ENCODE data around the gene RPLP2.

DNA sequence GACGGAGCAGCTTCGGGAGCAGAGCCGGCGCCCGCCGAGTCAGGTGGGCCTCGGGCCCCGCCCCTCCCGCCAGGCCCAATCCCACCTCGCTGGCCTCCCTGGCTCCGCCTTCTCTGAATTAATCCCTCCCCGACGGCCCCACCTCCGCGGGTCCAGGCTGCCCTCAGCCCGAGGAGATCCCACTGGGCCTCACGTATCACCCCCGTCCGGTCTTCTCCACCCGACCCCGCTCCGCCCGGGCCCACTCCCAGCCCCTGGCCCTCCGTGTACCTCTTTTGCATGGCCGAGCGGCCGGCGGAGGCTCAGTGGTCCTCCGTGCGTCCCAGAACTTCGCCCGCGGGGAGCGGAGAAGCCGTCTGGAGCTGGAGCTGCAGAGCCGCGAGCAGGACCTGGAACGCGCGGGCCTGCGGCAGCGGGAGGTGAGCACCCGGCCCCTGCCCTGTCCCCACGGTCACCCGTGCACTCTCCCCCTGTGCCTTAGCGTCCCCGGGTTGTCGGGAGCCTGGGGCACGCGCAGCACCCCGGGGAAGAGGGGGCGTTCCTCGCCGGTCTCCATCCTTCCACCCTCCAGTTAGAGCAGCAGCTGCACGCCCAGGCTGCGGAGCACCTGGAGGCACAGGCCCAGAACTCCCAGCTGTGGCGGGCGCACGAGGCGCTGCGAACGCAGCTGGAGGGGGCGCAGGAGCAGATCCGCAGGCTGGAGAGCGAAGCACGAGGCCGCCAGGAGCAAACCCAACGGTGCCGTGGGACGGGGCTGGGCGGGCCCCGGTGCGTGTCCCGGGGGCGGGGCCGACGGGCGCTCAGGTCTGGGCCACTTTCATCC, 20.7 kb downstream of the RPLP2 start:
- TF ChIP-seq YY1 (IDR thresholded peaks at IDR 0.05; ENCODE audit: insufficient read depth, insufficient read length) (no peak), ZNF274 (IDR thresholded peaks at IDR 0.05; ENCODE audit: low read depth, low read length) (no peak), SUZ12 (IDR thresholded peaks at IDR 0.05; ENCODE audit: extremely low read depth, insufficient read depth, insufficient read length) (no peak)

Data from NT2/D1 (cell line).